Ishikawa (cell line): ENCODE measurements around the gene EXT2.

Source experiments
- CEBPB ChIP-seq: IDR thresholded peaks from 2 replicates; pipeline ENCODE4 v1.6.1; 2012
- CREB1 ChIP-seq: IDR thresholded peaks from 2 replicates; pipeline ENCODE4 v1.6.1; 2012; ENCODE audit warnings: low read depth
- EGR1 ChIP-seq: IDR thresholded peaks from 2 replicates; pipeline ENCODE4 v1.6.1; 2012
- EP300 ChIP-seq: IDR thresholded peaks from 2 replicates; pipeline ENCODE4 v1.6.1; 2012; ENCODE audit warnings: borderline replicate concordance
- FOXM1 ChIP-seq: IDR thresholded peaks from 2 replicates; pipeline ENCODE4 v1.6.1; 2012; ENCODE audit warnings: low read depth, borderline replicate concordance
- MAX ChIP-seq: IDR thresholded peaks from 2 replicates; pipeline ENCODE4 v1.6.1; 2012
- NFIC ChIP-seq: IDR thresholded peaks from 2 replicates; pipeline ENCODE4 v1.6.1; 2012
- RAD21 ChIP-seq: IDR thresholded peaks from 2 replicates; pipeline ENCODE4 v1.6.1; 2012; ENCODE audit warnings: low read depth
- REST ChIP-seq: IDR thresholded peaks from 2 replicates; pipeline ENCODE4 v1.6.1; 2012; ENCODE audit warnings: low read depth, mild to moderate bottlenecking
- TAF1 ChIP-seq: IDR thresholded peaks from 2 replicates; pipeline ENCODE4 v1.6.1; 2012; ENCODE audit warnings: low read depth, mild to moderate bottlenecking
- TCF12 ChIP-seq: IDR thresholded peaks from 2 replicates; pipeline ENCODE4 v1.6.1; 2012; ENCODE audit warnings: low read depth
- TEAD4 ChIP-seq: IDR thresholded peaks from 2 replicates; pipeline ENCODE4 v1.6.1; 2012
- USF1 ChIP-seq: IDR thresholded peaks from 2 replicates; pipeline ENCODE4 v1.6.1; 2012
- YY1 ChIP-seq: IDR thresholded peaks from 2 replicates; pipeline ENCODE4 v1.6.1; 2012; ENCODE audit warnings: low read depth
- ZBTB7A ChIP-seq: IDR thresholded peaks from 2 replicates; pipeline ENCODE4 v1.6.1; 2012; ENCODE audit warnings: low read depth

Gene EXT2

GRCh38 chr11:44189986-44190882, 94.8 kb downstream of the EXT2 start:
- TF ChIP-seq CEBPB: no peak; the same call in 1 of the 2 replicates
- no peak for TF ChIP-seq FOXM1
- TF ChIP-seq EP300: no peak
- TF ChIP-seq YY1: no peak
- TF ChIP-seq TAF1: no peak
- no peak for TF ChIP-seq TCF12
- TF ChIP-seq REST: no peak
- TF ChIP-seq EGR1: no peak
- no peak for TF ChIP-seq TEAD4
- TF ChIP-seq ZBTB7A: no peak
- no peak for TF ChIP-seq USF1
- TF ChIP-seq RAD21: no peak
- no peak for TF ChIP-seq CREB1

GRCh38 chr11:44190883-44191230, 95.4 kb downstream of the EXT2 start:
- TF ChIP-seq MAX (no peak), REST (no peak), NFIC (no peak), RAD21 (no peak), ZBTB7A (no peak), USF1 (no peak), FOXM1 (no peak), YY1 (no peak), TEAD4 (no peak), TAF1 (no peak), EP300 (no peak), EGR1 (no peak), CREB1 (no peak), CEBPB (no peak; the same call in 1 of the 2 replicates), TCF12 (no peak)

GRCh38 chr11:44191322-44192016, 96.0 kb downstream of the EXT2 start:
- TF ChIP-seq YY1 (no peak), RAD21 (no peak), CEBPB (no peak), TEAD4 (no peak), EGR1 (no peak), NFIC (no peak), FOXM1 (no peak), TAF1 (no peak), ZBTB7A (no peak), USF1 (no peak), TCF12 (no peak), MAX (no peak), EP300 (no peak), REST (no peak), CREB1 (no peak)
